Measurements from ENCODE around the gene MSH5. TPM values are rescaled to one million over a fixed set of nuclear protein-coding genes. Genes with fewer than 3 reads are reported as not detected.

Gene MSH5
- total and polyA plus RNA-seq, 9 donors: 4.8 to 19.1 (median 9.1) TPM

- H3K4me1 ChIP-seq (ENCODE audit: insufficient read depth): peaks cover 11% of the 10 kb centered on the region
- H3K9me3 ChIP-seq: no peaks in the 10 kb centered on the region
- no peak for TF ChIP-seq CTCF (IDR thresholded peaks at IDR 0.05)
- TF ChIP-seq POLR2A (IDR thresholded peaks at IDR 0.05): no peak
- no peak for TF ChIP-seq EP300 (IDR thresholded peaks at IDR 0.05)
- no peaks in the 10 kb centered on the region for H3K36me3 ChIP-seq
- H3K27ac ChIP-seq: no peak overlapping the region
- H3K4me3 ChIP-seq: no peak overlapping the region
- DNase-seq: no peak
- intact Hi-C loops (cut with DNase I): loop anchor here in 1 of 4 donors (5.0 kb wide), 1 partner anchor 38 kb away; the partner anchor contains the start of gene MSH5
- no peaks in the 10 kb centered on the region for H3K27me3 ChIP-seq
- WGBS, 3 donors: 89 to 97% (median 92%) methylated on average over 10 of the region's 10 CpGs
Observed at GRCh38 chr6:31779908-31780307, 40.1 kb downstream of the MSH5 start.

GRCh38 chr6:31780507-31781243 is 40.9 kb downstream of the MSH5 start:
- Histone ChIP-seq H3K36me3 (no peaks in the 10 kb centered on the region), H3K4me1 (ENCODE audit: insufficient read depth) (peaks cover 11% of the 10 kb centered on the region), H3K4me3 (no peak overlapping the region), H3K27ac (no peak overlapping the region), H3K9me3 (no peaks in the 10 kb centered on the region), H3K27me3 (no peaks in the 10 kb centered on the region)
- no peak for DNase-seq
- intact Hi-C loops (cut with DNase I): loop anchor here in 1 of 4 donors (5.0 kb wide), 1 partner anchor 38 kb away; the partner anchor contains the start of gene MSH5
- no peak for TF ChIP-seq CTCF (IDR thresholded peaks at IDR 0.05)
- no peak for TF ChIP-seq EP300 (IDR thresholded peaks at IDR 0.05)
- no peak for TF ChIP-seq POLR2A (IDR thresholded peaks at IDR 0.05)
- WGBS, 3 donors: 84 to 89% (median 87%) methylated on average over 20 of the region's 20 CpGs

GRCh38 chr6:31781244-31782125 is 41.7 kb downstream of the MSH5 start:
- Histone ChIP-seq H3K27ac (no peak overlapping the region), H3K36me3 (no peaks in the 10 kb centered on the region), H3K9me3 (no peaks in the 10 kb centered on the region), H3K4me3 (no peak overlapping the region), H3K27me3 (no peaks in the 10 kb centered on the region), H3K4me1 (ENCODE audit: insufficient read depth) (peaks cover 11% of the 10 kb centered on the region)
- DNase-seq: no peak
- no peak for TF ChIP-seq EP300 (IDR thresholded peaks at IDR 0.05)
- TF ChIP-seq POLR2A (IDR thresholded peaks at IDR 0.05): no peak
- TF ChIP-seq CTCF (IDR thresholded peaks at IDR 0.05): no peak
- intact Hi-C loops (cut with DNase I): loop anchor here in 1 of 4 donors (5.0 kb wide), 1 partner anchor 39 kb away; the partner anchor contains the start of gene MSH5
- WGBS, 3 donors: 92 to 95% (median 93%) methylated on average over 23 of the region's 23 CpGs

- TF ChIP-seq EP300 (IDR thresholded peaks at IDR 0.05) (no peak), CTCF (IDR thresholded peaks at IDR 0.05) (no peak), POLR2A (IDR thresholded peaks at IDR 0.05) (no peak)
- Histone ChIP-seq H3K27ac (no peak overlapping the region), H3K4me1 (ENCODE audit: insufficient read depth) (peaks cover 3% of the 10 kb centered on the region), H3K9me3 (no peaks in the 10 kb centered on the region), H3K27me3 (no peaks in the 10 kb centered on the region), H3K4me3 (no peak overlapping the region), H3K36me3 (no peaks in the 10 kb centered on the region)
- DNase-seq: no peak
- intact Hi-C loops (cut with DNase I): loop anchor here in 1 of 4 donors (5.0 kb wide), 1 partner anchor 40 kb away; the partner anchor contains the start of gene MSH5
- 91 to 95% (median 92%) methylated on average over 31 to 32 of the region's 32 CpGs for WGBS, 3 donors
Observed at GRCh38 chr6:31782126-31782855, 42.5 kb downstream of the MSH5 start.

All from ovary (tissue), 9 donors.